Bronchial epithelial cell (primary cell): ENCODE measurements around the gene USP6. TPM values are rescaled to one million over a fixed set of nuclear protein-coding genes. Genes with fewer than 3 reads are reported as not detected.

Experiments
- DNase-seq: peaks from one replicate; pipeline ENCODE4 v3.0.0-alpha.2; 2010; ENCODE audit warnings: low read depth
- FAIRE-seq: peaks from 2 replicates; lab custom pipeline; 2011; peaks lifted over from hg19 to GRCh38; lab: Jason Lieb, UNC
- H3K27me3 ChIP-seq: 2 replicates; pipeline ENCODE4 v1.5.1; 2011; ENCODE audit warnings: low read length; ENCODE audit not compliant: control insufficient read depth, insufficient read depth
- H3K36me3 ChIP-seq: 2 replicates; pipeline ENCODE4 v1.5.1; 2011; ENCODE audit warnings: low read length; ENCODE audit not compliant: control insufficient read depth, insufficient read depth
- H3K4me3 ChIP-seq: 2 replicates; pipeline ENCODE4 v1.5.1; 2011; ENCODE audit warnings: mild to moderate bottlenecking, low read depth, low read length, control low read depth
- CTCF ChIP-seq: IDR thresholded peaks from 2 replicates; pipeline ENCODE4 v1.5.1; 2011; ENCODE audit warnings: mild to moderate bottlenecking, moderate library complexity, low read length, control low read depth, inconsistent platforms; ENCODE audit not compliant: insufficient read depth, severe bottlenecking
- total RNA-seq: library from RNA; depleted of rRNA; stranded (reverse); fragments of >200 nt; gene quantifications from 2 replicates; pipeline ENCODE4 v1.2.1, GENCODE V29; 2014

The USP6 gene
- total RNA-seq, 1 donor from 2014 or later: not detected

DNA sequence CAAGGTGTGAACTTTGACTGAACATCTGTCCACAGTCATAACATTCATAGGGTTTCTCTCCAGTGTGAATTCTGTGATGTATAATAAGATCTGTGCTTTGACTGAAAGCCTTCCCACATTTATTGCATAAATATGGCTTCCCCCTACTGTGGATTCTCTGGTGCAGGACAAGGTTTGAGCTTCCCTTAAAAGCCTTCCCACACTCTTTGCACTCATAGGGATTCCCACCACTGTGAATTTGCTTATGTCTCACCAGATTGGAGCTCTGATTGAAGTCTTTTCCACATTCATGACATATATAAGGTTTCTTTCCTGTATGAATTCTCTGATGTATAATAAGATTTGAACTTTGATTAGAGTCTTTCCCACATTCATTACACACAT lies 67.6 kb downstream of the USP6 start:
- no peak for TF ChIP-seq CTCF
- FAIRE-seq (no peak), DNase-seq (no peak)
- Histone ChIP-seq H3K36me3 (no peaks in the 10 kb centered on the region), H3K4me3 (no peak overlapping the region), H3K27me3 (no peaks in the 10 kb centered on the region)

DNA sequence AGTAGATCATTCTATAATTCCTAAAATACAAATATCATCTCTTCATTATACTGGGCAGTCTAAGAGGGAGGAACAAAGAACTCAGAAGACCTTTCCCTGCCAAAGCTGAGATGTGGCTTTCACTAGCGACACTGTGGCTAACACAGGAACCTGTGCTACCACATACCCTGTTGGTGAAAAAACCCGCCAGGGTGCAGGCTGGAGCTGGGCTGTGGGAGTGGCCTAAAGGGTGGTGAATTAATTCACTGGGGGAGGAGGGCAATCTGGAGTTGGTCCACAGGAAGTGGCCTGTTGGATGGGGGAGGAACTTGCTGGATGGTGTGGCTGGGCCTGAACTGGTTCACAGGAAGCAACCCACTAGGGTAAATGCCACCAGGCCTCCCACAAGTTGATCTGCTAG lies 68.5 kb downstream of the USP6 start:
- no peak for DNase-seq
- FAIRE-seq: no peak
- H3K36me3 ChIP-seq: no peaks in the 10 kb centered on the region
- no peak for TF ChIP-seq CTCF
- H3K27me3 ChIP-seq: no peaks in the 10 kb centered on the region
- H3K4me3 ChIP-seq: no peak overlapping the region

DNA sequence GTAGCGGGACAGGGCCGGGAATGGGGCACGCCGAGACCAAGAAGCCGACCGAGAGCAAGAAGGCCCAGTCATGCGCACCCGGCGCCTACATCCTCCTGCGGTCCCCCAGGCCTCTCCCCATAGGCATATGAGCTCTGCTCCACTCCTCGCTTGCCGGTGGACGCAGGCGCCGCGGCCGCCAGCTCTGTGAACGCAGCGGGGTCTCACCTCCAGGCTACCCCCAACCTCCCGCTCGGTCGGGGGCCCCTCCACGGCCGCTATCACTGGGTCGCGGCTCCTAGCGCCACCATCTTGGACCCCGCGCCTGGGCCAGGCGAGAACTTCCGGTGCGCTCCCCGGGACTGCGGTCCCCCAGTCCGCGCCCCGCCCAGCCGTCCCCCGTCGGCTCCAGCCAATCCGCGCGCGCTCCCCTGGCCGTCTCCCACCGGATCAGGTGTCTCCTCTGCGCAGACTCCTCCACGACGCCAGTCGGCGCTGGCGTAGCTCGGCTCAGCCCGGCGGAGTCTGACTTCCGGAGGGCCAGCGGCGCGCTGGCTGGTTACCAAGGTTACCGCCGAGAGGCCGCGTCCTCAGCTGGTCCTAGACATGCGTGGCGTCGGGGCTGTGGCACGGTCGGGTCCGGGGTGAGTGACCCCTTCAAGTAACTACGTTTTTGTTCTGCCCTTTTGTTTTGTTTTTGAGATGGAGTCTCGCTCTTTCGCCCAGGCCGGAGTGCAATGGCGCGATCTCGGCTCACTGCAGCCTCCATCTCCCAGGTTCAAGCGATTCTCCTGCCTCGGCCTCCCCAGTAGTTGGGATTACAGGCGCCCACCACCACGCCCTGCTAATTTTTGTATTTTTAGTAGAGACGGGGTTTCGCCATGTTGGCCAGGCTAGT lies 75.9 kb downstream of the USP6 start, which contains the start of gene ZNF594:
TSS of gene ZNF594 (minus strand) at position 328 of the 877 bp plus-strand sequence. CDS start 7,612 bp downstream, outside the sequence.
- H3K27me3 ChIP-seq: no peaks in the 10 kb centered on the region
- no peak for FAIRE-seq
- TF ChIP-seq CTCF: peak; percentile 87
- peak within 1 kb of the TSS; percentile 85 for H3K4me3 ChIP-seq
- H3K36me3 ChIP-seq: peaks cover 1% of the 10 kb centered on the region
- DNase-seq: peak; percentile 75

GRCh38 chr17:5194346-5194745 lies 78.5 kb downstream of the USP6 start:
- H3K36me3 ChIP-seq: peaks cover 1% of the 10 kb centered on the region
- no peak for TF ChIP-seq CTCF
- DNase-seq (no peak), FAIRE-seq (no peak)
- H3K4me3 ChIP-seq: no peak overlapping the region
- no peaks in the 10 kb centered on the region for H3K27me3 ChIP-seq

DNA sequence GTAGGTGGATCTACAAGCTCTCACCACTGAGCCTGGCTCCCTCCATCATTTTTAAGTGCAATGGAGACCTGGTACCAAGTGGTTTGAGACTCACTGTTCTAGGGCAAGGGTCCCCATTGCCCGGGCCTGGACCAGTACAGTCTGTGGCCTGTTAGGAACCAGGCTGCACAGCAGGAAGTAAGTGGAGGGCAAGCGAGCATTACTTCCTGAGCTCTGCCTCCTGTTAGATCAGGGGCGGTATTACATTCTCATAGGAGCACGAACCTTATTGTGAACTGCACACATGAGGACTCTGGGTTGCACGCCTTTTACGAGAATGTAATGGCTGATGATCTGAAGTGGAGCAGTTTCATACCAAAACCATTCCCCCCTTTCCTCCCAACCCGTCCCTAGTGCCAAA lies 82.6 kb downstream of the USP6 start:
- H3K4me3 ChIP-seq: no peak overlapping the region
- peaks cover 1% of the 10 kb centered on the region for H3K36me3 ChIP-seq
- no peaks in the 10 kb centered on the region for H3K27me3 ChIP-seq
- TF ChIP-seq CTCF: no peak
- FAIRE-seq (no peak), DNase-seq (no peak)
